PFSK-1 (cell line): ENCODE results near the gene EGR4.

ENCODE experiments used
- POLR2AphosphoS5 ChIP-seq: IDR thresholded peaks from 2 replicates; pipeline ENCODE4 v1.6.1; 2012; ENCODE audit warnings: low read depth, mild to moderate bottlenecking, control low read depth, low read length, moderate library complexity
- REST ChIP-seq, 2 experiments: IDR thresholded peaks; 2 replicates each; pipeline versions ENCODE4 v1.6.1 to v1.8.0; 2011 to 2012; ENCODE audit warnings: low read depth in 2 of 2, low read length in 2 of 2, control low read depth in 1 of 2, inconsistent platforms in 1 of 2, mild to moderate bottlenecking in 1 of 2, moderate library complexity in 1 of 2; ENCODE audit not compliant: insufficient read depth in 1 of 2
- SIN3A ChIP-seq: IDR thresholded peaks from 2 replicates; pipeline ENCODE4 v1.6.1; 2012; ENCODE audit warnings: mild to moderate bottlenecking, low read length, moderate library complexity, borderline replicate concordance; ENCODE audit not compliant: insufficient read depth
- TAF1 ChIP-seq: IDR thresholded peaks from 2 replicates; pipeline ENCODE4 v1.6.1; 2012; ENCODE audit warnings: low read length, control low read depth, borderline replicate concordance; ENCODE audit not compliant: insufficient read depth

GRCh38 chr2:73339201-73339600, 45.9 kb upstream of the EGR4 start:
- no peak for TF ChIP-seq SIN3A
- TF ChIP-seq REST (IDR thresholded peaks at IDR 0.05; ENCODE audit: insufficient read depth in 1 of 2, low read depth in 2 of 2, low read length in 2 of 2) = no peak
- no peak for TF ChIP-seq POLR2AphosphoS5
- no peak for TF ChIP-seq TAF1
